OCI-LY1 (cell line): ENCODE data around the gene PARD3B.

ENCODE experiments used
- CTCF ChIP-seq: fragments of 200-600 bp; sonication (generic), shearing (Covaris generic); IDR thresholded peaks from 2 replicates; pipeline ENCODE4 v1.5.1; 2017; ENCODE audit warnings: mild to moderate bottlenecking, antibody characterized with exemption, low read length, moderate library complexity, mixed read lengths
- EZH2 ChIP-seq: fragments of 200-600 bp; sonication (generic), shearing (Covaris generic); IDR thresholded peaks from 2 replicates; pipeline ENCODE4 v1.8.0; 2017; ENCODE audit warnings: borderline replicate concordance, mixed run types, mild to moderate bottlenecking, antibody characterized with exemption, low read length, moderate library complexity, mixed read lengths

- TF ChIP-seq EZH2 (no peak), CTCF (no peak)
Measured at GRCh38 chr2:205117125-205117524, 571.9 kb downstream of the PARD3B start.
